GM12801 (cell line): ENCODE measurements around the gene TMA7.

Experiments
- CTCF ChIP-seq: IDR thresholded peaks from one replicate; pipeline ENCODE4 v1.5.1; 2011; ENCODE audit warnings: control low read depth; ENCODE audit not compliant: insufficient read length; ENCODE audit errors: extremely low read depth

TMA7 gene

GRCh38 chr3:48400824-48401433, 39.1 kb upstream of the TMA7 start:
- TF ChIP-seq CTCF, result no peak

GRCh38 chr3:48402281-48402732, 37.8 kb upstream of the TMA7 start:
- no peak for TF ChIP-seq CTCF

GRCh38 chr3:48402907-48403306, 37.1 kb upstream of the TMA7 start:
- no peak for TF ChIP-seq CTCF

GRCh38 chr3:48403533-48404439, 36.3 kb upstream of the TMA7 start:
- no peak for TF ChIP-seq CTCF

GRCh38 chr3:48404440-48405342, 35.4 kb upstream of the TMA7 start:
- TF ChIP-seq CTCF, result no peak

GRCh38 chr3:48405343-48405881, 34.6 kb upstream of the TMA7 start:
- no peak for TF ChIP-seq CTCF
